HG03159 (cell line): ENCODE measurements around the gene PIP4K2C.
"Not testable (repeated sequence)": the region's sequence is repeated elsewhere in the genome, so short reads cannot be mapped to it uniquely, and the experiment has no call there.

Experiments
- ATAC-seq: cut with Tn5 transposase; IDR thresholded peaks from one replicate; pipeline ENCODE4 v1.9.1; 2021; ENCODE audit warnings: mild to moderate bottlenecking, moderate library complexity; ENCODE audit not compliant: unreplicated experiment

Gene PIP4K2C

GRCh38 chr12:57609101-57609780, 18.2 kb downstream of the PIP4K2C start:
- no peak for ATAC-seq

- ATAC-seq, result no peak
These were observed 19.0 kb downstream of the PIP4K2C start for GRCh38 chr12:57609781-57610553.

GRCh38 chr12:57610554-57611107, 19.6 kb downstream of the PIP4K2C start:
- no peak for ATAC-seq

DNA sequence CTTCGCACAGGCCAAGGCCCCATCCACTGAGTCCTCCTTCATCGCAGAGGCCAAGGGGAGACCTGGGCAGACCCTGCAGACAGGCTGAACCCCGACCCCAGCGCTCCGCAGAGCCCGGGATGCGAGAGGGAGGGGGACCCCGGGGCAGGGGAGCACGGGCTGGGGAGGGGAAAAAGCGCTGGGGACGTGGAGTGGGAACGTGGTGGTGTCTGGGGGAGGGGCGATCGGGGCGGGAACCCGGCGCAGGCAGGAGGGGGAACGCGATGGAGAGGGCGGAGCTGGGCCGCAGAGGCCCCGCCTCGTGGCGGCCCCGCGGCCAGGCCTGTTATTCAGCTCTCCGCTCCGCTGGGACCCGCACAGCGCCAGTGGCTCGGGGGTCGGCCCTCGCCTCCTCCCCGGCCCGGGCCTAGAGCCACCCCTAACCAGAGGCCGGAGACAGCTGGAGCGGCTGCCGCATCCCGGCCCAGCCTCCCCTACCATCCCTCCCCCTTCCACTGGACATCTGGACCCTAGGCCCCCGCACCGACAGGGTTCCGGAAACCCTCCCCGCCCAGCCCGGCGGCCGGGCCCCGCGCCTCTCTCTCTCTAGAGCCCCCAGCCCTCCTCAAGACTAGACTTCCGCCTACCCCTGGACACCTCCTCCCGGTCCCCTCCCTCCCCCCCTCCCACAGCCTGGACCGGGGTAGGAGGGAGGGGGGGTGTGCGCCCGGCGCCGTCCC, 20.3 kb downstream of the PIP4K2C start, which contains the start of gene ARHGEF25:
TSS of gene ARHGEF25 (plus strand) at position 328 of the 719 bp plus-strand sequence. CDS start 460 bp downstream, outside the sequence.
- ATAC-seq, result no peak

GRCh38 chr12:57611827-57612710, 21.1 kb downstream of the PIP4K2C start:
- no peak for ATAC-seq

DNA sequence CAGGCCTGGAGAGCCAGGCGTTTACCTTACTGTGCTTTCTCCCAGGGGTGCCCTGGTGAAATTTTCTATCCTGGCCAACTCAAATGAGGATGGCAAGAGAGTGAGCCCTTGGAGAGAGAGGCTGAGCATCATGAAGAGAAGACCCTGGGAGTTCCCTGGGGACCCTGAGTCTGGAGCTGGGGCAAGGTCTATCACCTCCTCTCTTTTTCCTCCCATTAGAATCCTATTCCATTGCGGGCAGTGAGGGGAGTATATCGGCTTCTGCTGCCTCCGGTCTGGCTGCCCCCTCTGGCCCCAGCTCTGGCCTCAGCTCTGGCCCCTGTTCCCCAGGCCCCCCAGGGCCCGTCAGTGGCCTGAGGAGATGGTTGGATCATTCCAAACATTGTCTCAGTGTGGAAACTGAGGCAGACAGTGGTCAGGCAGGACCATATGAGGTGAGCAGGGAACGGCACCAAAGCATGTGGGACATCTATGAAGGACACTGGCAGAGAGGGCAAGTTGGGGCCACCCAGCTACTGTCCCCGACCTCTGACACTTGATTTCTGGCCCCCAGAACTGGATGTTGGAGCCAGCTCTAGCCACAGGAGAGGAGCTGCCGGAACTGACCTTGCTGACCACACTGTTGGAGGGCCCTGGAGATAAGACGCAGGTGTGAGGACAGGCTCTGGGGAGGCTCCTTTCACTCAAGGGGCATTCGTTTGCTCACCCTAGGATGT, 21.9 kb downstream of the PIP4K2C start:
- no peak for ATAC-seq

DNA sequence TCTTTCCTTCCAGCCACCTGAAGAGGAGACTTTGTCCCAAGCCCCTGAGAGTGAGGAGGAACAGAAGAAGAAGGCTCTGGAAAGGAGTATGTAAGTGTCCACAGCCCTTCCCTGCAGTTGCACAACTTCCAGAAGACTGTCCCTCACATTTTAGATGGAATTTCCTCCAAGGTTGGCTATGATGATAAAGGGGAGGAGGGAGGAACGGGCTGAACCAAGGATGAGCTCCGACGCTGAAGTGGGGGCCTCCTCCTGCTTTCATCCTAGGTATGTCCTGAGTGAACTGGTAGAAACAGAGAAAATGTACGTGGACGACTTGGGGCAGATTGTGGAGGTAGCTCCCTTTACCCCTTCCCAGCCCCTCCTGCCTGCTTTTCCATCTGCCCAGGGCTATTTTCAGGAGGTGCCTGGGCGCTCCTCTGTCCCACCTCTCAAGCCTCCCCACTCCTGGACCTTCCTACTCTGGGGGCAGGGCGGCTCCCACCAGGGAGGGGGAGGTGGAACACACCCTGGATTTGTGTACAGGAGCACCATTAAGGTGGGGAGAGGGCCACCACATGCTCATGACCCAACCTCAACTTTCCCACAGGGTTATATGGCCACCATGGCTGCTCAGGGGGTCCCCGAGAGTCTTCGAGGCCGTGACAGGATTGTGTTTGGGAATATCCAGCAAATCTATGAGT, 22.6 kb downstream of the PIP4K2C start:
- no peak for ATAC-seq

DNA sequence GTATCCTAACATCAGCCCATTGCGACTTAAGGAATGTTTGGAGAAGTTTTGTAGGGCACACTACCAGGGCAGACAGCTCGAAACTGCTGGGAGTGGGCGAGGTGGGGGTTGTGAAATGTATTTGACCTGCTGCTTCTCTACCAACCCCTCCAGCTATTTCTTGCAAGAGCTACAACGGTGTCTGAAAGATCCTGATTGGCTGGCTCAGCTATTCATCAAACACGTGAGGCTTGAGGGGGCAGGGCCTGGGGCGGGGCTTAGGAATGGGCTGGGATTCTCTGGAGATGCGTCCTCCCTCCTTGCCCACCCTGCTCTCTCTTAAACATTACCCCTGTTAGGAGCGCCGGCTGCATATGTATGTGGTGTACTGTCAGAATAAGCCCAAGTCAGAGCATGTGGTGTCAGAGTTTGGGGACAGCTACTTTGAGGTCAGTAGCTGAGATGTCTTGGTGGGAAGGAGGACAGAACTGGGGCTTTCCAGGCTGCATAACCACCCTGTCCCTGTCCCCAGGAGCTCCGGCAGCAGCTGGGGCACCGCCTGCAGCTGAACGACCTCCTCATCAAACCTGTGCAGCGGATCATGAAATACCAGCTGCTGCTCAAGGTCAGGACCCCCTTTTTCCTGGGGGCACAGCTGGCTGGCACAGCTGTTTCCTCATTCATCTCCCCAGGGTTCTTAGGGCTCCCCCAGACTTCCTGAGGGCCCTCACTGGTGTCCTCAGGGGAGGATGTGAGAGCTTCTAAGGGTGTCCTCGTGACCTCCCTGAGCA, 23.4 kb downstream of the PIP4K2C start:
- ATAC-seq, result peak; percentile 61

DNA sequence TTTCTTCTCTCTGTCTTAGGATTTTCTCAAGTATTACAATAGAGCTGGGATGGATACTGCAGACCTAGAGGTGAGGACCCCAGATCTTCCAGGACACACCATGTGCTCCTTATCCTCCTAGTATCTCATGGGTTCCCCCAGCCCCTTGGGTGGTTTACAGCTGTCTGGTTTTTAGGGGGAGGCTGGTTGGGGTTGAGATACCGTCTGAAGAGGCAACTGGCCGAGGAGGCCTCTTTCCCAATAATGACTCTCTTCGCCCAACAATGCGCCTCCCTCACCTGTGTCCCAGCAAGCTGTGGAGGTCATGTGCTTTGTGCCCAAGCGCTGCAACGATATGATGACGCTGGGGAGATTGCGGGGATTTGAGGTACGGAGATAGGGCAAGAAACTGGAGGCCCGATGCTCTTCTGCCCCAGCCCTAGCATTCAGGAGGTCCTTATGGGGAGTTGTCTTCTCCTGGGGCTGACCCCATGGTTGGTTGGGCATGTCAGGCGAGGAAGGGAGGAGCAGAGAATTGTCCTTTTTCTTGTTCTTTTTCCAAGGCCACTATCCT, 24.0 kb downstream of the PIP4K2C start:
- ATAC-seq, result no peak

- ATAC-seq, result no peak
These were observed 24.6 kb downstream of the PIP4K2C start for GRCh38 chr12:57615637-57616036.

- ATAC-seq, result no peak
These were observed 25.6 kb downstream of the PIP4K2C start for GRCh38 chr12:57616383-57617101.

- ATAC-seq, result no peak
These were observed 26.9 kb downstream of the PIP4K2C start for GRCh38 chr12:57617942-57618341.

GRCh38 chr12:57618431-57618830, 27.4 kb downstream of the PIP4K2C start:
- ATAC-seq, result not testable (repeated sequence)

GRCh38 chr12:57618966-57619433, 28.0 kb downstream of the PIP4K2C start:
- ATAC-seq, result no peak

- ATAC-seq, result no peak
These were observed 28.6 kb downstream of the PIP4K2C start for GRCh38 chr12:57619434-57620244.

DNA sequence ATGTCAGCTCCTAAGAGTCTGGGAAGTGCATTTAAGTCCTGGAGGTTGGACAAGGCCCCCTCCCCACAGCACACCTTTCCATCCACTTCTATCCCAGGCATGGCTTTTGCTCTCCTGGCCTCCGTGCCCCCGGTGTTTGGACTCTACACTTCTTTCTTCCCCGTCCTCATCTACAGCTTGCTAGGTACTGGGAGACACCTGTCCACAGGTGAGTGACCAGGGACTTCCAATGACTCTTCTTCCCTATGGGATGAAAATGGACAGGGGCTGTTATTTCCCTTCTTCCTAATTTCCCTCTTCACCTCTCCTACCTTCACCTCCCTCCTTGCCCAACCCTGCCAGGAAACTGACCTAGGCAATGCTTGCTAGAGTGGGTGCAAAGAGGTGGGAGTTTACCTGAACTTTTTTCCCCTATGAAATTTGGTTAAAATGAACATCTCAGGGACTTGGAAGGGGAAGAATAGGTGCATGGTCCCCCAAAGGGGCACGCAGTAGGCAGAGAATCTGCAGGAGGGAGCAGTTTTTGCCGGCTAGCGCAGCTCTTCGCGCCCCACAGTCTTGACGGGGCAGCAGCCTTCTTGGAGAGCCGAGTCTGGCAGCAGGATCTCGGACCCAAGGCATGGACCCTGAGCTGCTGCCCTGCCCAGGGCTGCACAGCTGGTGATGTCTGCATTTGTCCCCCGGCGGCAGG, 29.4 kb downstream of the PIP4K2C start:
- ATAC-seq, result no peak
